OCI-LY7 (cell line): ENCODE measurements around the gene NOXO1.

Experiments used
- CTCF ChIP-seq: fragments of 200-600 bp; sonication (generic); conservative IDR thresholded peaks from 2 replicates; pipeline ENCODE4 v1.5.1; 2014; ENCODE audit warnings: mild to moderate bottlenecking, antibody characterized with exemption, low read length, moderate library complexity, mixed read lengths
- EZH2phosphoT487 ChIP-seq: fragments of 200-600 bp; sonication (generic); IDR thresholded peaks from 2 replicates; pipeline ENCODE4 v1.6.1; 2018; ENCODE audit warnings: low read depth, borderline replicate concordance, mild to moderate bottlenecking, mixed run types, antibody characterized with exemption, low read length, moderate library complexity, mixed read lengths

GRCh38 chr16:1991948-1992703 is 10.9 kb upstream of the NOXO1 start:
- TF ChIP-seq CTCF (no peak), EZH2phosphoT487 (no peak)
